H9 (cell line): ENCODE results near the gene PAX8. TPM values are rescaled to one million over a fixed set of nuclear protein-coding genes. Genes with fewer than 3 reads are reported as not detected.

Experiments used
- DNase-seq: peaks from one replicate; pipeline ENCODE4 v3.0.0-alpha.2; 2017
- H2AFZ ChIP-seq: one replicate; pipeline ENCODE4 v1.6.1; 2013; ENCODE audit warnings: mild to moderate bottlenecking, low read length, control low read depth, moderate library complexity
- H2AK5ac ChIP-seq: 2 replicates; pipeline ENCODE4 v1.6.1; 2013; ENCODE audit warnings: low read length, control low read depth, mixed read lengths; ENCODE audit not compliant: insufficient read length
- H2BK120ac ChIP-seq: one replicate; pipeline ENCODE4 v1.6.1; 2013; ENCODE audit warnings: low read depth, mild to moderate bottlenecking, low read length, control low read depth, inconsistent platforms; ENCODE audit not compliant: poor library complexity, severe bottlenecking
- H2BK12ac ChIP-seq: 2 replicates; pipeline ENCODE4 v1.6.1; 2013; ENCODE audit warnings: low read length, control low read depth, mixed read lengths, low read depth; ENCODE audit not compliant: insufficient read length
- H2BK15ac ChIP-seq: 2 replicates; pipeline ENCODE4 v1.6.1; 2013; ENCODE audit warnings: low read depth, low read length, control low read depth
- H2BK20ac ChIP-seq: one replicate; pipeline ENCODE4 v1.6.1; 2013; ENCODE audit warnings: low read depth, mild to moderate bottlenecking, low read length, control low read depth, inconsistent platforms; ENCODE audit not compliant: poor library complexity, severe bottlenecking
- H2BK5ac ChIP-seq: 2 replicates; pipeline ENCODE4 v1.6.1; 2013; ENCODE audit warnings: low read length, control low read depth, mixed read lengths; ENCODE audit not compliant: insufficient read length
- H3K14ac ChIP-seq: 2 replicates; pipeline ENCODE4 v1.6.1; 2013; ENCODE audit warnings: low read length, control low read depth; ENCODE audit not compliant: insufficient read depth
- H3K18ac ChIP-seq: 2 replicates; pipeline ENCODE4 v1.6.1; 2013; ENCODE audit warnings: low read depth, mild to moderate bottlenecking, mixed read lengths, low read length, control low read depth; ENCODE audit not compliant: insufficient read length
- H3K23ac ChIP-seq: 2 replicates; pipeline ENCODE4 v1.6.1; 2013; ENCODE audit warnings: low read length, control low read depth, mixed read lengths, low read depth; ENCODE audit not compliant: insufficient read length
- H3K23me2 ChIP-seq: 2 replicates; pipeline ENCODE4 v1.6.1; 2013; ENCODE audit warnings: low read depth, mild to moderate bottlenecking, mixed read lengths, low read length, control low read depth; ENCODE audit not compliant: insufficient read length, poor library complexity, severe bottlenecking
- H3K27ac ChIP-seq: 2 replicates; pipeline ENCODE4 v1.5.1; 2013; ENCODE audit warnings: low read length, control low read depth, mixed read lengths, low read depth; ENCODE audit not compliant: insufficient read length
- H3K27me3 ChIP-seq: 2 replicates; pipeline ENCODE4 v1.6.1; 2013; ENCODE audit warnings: low read length, control low read depth, inconsistent platforms; ENCODE audit not compliant: insufficient read depth
- H3K4ac ChIP-seq: 2 replicates; pipeline ENCODE4 v1.6.1; 2013; ENCODE audit warnings: low read depth, mild to moderate bottlenecking, control low read depth, inconsistent platforms, low read length, moderate library complexity
- H3K4me1 ChIP-seq: 2 replicates; pipeline ENCODE4 v1.6.1; 2013; ENCODE audit warnings: low read length, control low read depth, inconsistent platforms; ENCODE audit not compliant: insufficient read depth
- H3K4me2 ChIP-seq: 2 replicates; pipeline ENCODE4 v1.6.1; 2013; ENCODE audit warnings: low read length, control low read depth, mixed read lengths; ENCODE audit not compliant: insufficient read length, insufficient read depth
- H3K56ac ChIP-seq: 2 replicates; pipeline ENCODE4 v1.6.1; 2013; ENCODE audit warnings: low read depth, mild to moderate bottlenecking, mixed read lengths, low read length, control low read depth; ENCODE audit not compliant: insufficient read length
- H3K79me1 ChIP-seq: 2 replicates; pipeline ENCODE4 v1.6.1; 2013; ENCODE audit warnings: low read depth, mild to moderate bottlenecking, moderate library complexity, low read length, control low read depth, inconsistent platforms; ENCODE audit not compliant: insufficient read depth, poor library complexity, severe bottlenecking
- H3K79me2 ChIP-seq: 2 replicates; pipeline ENCODE4 v1.6.1; 2013; ENCODE audit warnings: low read length, control low read depth, inconsistent platforms; ENCODE audit not compliant: insufficient read depth
- H3K9ac ChIP-seq: 2 replicates; pipeline ENCODE4 v1.6.1; 2013; ENCODE audit warnings: low read length, control low read depth, mixed read lengths; ENCODE audit not compliant: insufficient read length; ENCODE audit errors: extremely low read depth
- H3K9me3 ChIP-seq: one replicate; pipeline ENCODE4 v1.6.1; 2013; ENCODE audit warnings: low read depth, low read length, inconsistent platforms; ENCODE audit not compliant: control insufficient read depth
- H3T11ph ChIP-seq: one replicate; pipeline ENCODE4 v1.6.1; 2013; ENCODE audit warnings: mild to moderate bottlenecking, low read length, control low read depth, inconsistent platforms
- H4K20me1 ChIP-seq: one replicate; pipeline ENCODE4 v1.6.1; 2013; ENCODE audit not compliant: control insufficient read depth, insufficient read length, insufficient read depth
- H4K5ac ChIP-seq: 2 replicates; pipeline ENCODE4 v1.6.1; 2013; ENCODE audit warnings: low read depth, mild to moderate bottlenecking, mixed read lengths, low read length, control low read depth; ENCODE audit not compliant: insufficient read length
- H4K8ac ChIP-seq: replicated peaks from 2 replicates; pipeline ENCODE4 v1.6.1; 2013; ENCODE audit warnings: low read length, control low read depth, mixed read lengths, low read depth; ENCODE audit not compliant: insufficient read length
- H4K91ac ChIP-seq: 2 replicates; pipeline ENCODE4 v1.6.1; 2013; ENCODE audit warnings: low read depth, mild to moderate bottlenecking, moderate library complexity, mixed read lengths, low read length, control low read depth; ENCODE audit not compliant: insufficient read length
- H3K27ac Mint-ChIP-seq, 3 experiments: 2 replicates in 2 of 3; 3 replicates in 1 of 3; pipeline ENCODE4 v1.8.0; 2020 to 2021; ENCODE audit warnings: mixed read lengths in 3 of 3, mild to moderate bottlenecking in 1 of 3, moderate library complexity in 1 of 3
- H3K27me3 Mint-ChIP-seq: 2 replicates; pipeline ENCODE4 v1.8.0; 2021; ENCODE audit warnings: low read depth, mild to moderate bottlenecking, moderate library complexity, mixed read lengths
- H3K36me3 Mint-ChIP-seq, 3 experiments: 2 replicates in 2 of 3; 3 replicates in 1 of 3; pipeline ENCODE4 v1.8.0; 2020 to 2021; ENCODE audit warnings: low read depth in 3 of 3, mixed read lengths in 3 of 3; ENCODE audit not compliant: insufficient read depth in 1 of 3
- H3K4me1 Mint-ChIP-seq, 2 experiments: 2 replicates each; pipeline ENCODE4 v1.8.0; 2020; ENCODE audit warnings: mixed read lengths in 2 of 2
- H3K4me3 Mint-ChIP-seq, 2 experiments: 2 replicates in 1 of 2; 3 replicates in 1 of 2; pipeline ENCODE4 v1.8.0; 2020 to 2021; ENCODE audit warnings: mild to moderate bottlenecking in 2 of 2, mixed read lengths in 2 of 2, moderate library complexity in 1 of 2
- H3K9me3 Mint-ChIP-seq, 2 experiments: 2 replicates in 1 of 2; 3 replicates in 1 of 2; pipeline ENCODE4 v1.8.0; 2020; ENCODE audit warnings: mild to moderate bottlenecking in 2 of 2, mixed read lengths in 2 of 2, moderate library complexity in 1 of 2
- WGBS: extraction: QIAGEN DNeasy Blood & Tissue Kit; methylation state at CpG from one replicate; pipeline ENCODE4 v1.1.7; 2013; ENCODE audit warnings: missing lambda C conversion rate, low lambda C conversion rate, mixed read lengths; ENCODE audit not compliant: insufficient read length; ENCODE audit errors: extremely low coverage; 5-methylcytosine and 5-hydroxymethylcytosine counted together
- total RNA-seq: library from RNA; stranded (reverse); gene quantifications from 2 replicates; pipeline ENCODE4 v1.2.1, GENCODE V29; 2021
- TF ChIP-seq, protein P1 (sequence below): fragments of 200-600 bp; sonication (generic); conservative IDR thresholded peaks from 3 replicates; pipeline ENCODE4 v1.8.0; 2021; ENCODE audit warnings: antibody characterized with exemption, mild to moderate bottlenecking

Gene PAX8
- total RNA-seq, 1 experiment from 2014 or later: not detected

GRCh38 chr2:113273027-113273551 lies 5.6 kb downstream of the PAX8 start:
- H3K4me2 ChIP-seq: no peak overlapping the region
- H3K4me3 Mint-ChIP-seq: peak overlapping the region in 1 of 2 experiments; percentile 55; a peak in 1 of 5 replicates
- peaks cover 0 to 3% of the 10 kb centered on the region in 2 experiments; a peak in 1 of 5 replicates for H3K9me3 Mint-ChIP-seq

More at GRCh38 chr2:113273027-113273551, 5.6 kb downstream of the PAX8 start:
- Histone ChIP-seq H3K27ac (no peak overlapping the region), H3K79me1 (no peaks in the 10 kb centered on the region), H2AK5ac (no peak overlapping the region), H3K23me2 (peaks cover 16% of the 10 kb centered on the region), H3K56ac (no peak overlapping the region), H4K20me1 (no peaks in the 10 kb centered on the region), H2BK5ac (no peak overlapping the region), H3K79me2 (no peaks in the 10 kb centered on the region), H2BK20ac (no peak overlapping the region), H3K23ac (no peak overlapping the region), H3K14ac (no peak overlapping the region), H2AFZ (no peak overlapping the region), H2BK12ac (no peak overlapping the region), H3K27me3 (peaks cover 62% of the 10 kb centered on the region), H4K91ac (no peak overlapping the region), H2BK120ac (no peak overlapping the region), H3K4ac (no peak overlapping the region), H3K9ac (no peak overlapping the region), H3T11ph (no peak overlapping the region), H3K9me3 (no peaks in the 10 kb centered on the region), H2BK15ac (no peak overlapping the region), H3K18ac (no peak overlapping the region), H4K5ac (no peak overlapping the region), H3K4me1 (peaks cover 4% of the 10 kb centered on the region; the same call in 1 of the 2 replicates), H4K8ac (no peak overlapping the region)
- Mint-ChIP-seq H3K36me3 (no peaks in the 10 kb centered on the region), H3K27me3 (peaks cover 96% of the 10 kb centered on the region), H3K4me1 (peaks cover 10 to 35% of the 10 kb centered on the region in 2 experiments), H3K27ac (no peak overlapping the region)
- WGBS: no CpG with 5 or more reads among the region's 8 CpGs
- TF ChIP-seq, protein P1, sequence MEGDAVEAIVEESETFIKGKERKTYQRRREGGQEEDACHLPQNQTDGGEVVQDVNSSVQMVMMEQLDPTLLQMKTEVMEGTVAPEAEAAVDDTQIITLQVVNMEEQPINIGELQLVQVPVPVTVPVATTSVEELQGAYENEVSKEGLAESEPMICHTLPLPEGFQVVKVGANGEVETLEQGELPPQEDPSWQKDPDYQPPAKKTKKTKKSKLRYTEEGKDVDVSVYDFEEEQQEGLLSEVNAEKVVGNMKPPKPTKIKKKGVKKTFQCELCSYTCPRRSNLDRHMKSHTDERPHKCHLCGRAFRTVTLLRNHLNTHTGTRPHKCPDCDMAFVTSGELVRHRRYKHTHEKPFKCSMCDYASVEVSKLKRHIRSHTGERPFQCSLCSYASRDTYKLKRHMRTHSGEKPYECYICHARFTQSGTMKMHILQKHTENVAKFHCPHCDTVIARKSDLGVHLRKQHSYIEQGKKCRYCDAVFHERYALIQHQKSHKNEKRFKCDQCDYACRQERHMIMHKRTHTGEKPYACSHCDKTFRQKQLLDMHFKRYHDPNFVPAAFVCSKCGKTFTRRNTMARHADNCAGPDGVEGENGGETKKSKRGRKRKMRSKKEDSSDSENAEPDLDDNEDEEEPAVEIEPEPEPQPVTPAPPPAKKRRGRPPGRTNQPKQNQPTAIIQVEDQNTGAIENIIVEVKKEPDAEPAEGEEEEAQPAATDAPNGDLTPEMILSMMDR: peak; percentile 49
- peak; percentile 78 for DNase-seq
